ENCODE results near the gene AUTS2.

Gene AUTS2

DNA sequence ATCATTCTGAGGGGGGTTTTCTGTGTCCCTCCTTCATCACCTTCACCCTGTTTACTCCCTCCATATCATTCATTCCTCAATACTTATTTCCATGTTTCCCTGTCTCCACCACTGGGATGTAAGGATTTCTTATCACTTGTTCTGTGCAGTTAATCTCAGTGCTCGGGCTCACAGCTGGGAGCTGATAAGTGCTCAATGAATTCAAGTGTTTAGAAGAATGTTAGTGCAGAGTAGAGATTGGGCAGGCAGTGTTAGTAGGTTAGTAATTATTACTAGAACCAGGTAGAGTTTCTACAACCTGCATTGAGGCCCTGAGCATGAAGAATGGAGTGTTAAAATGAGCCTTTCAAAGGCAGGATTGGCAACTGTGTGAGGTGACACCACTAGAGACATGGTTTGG, 458.1 kb downstream of the AUTS2 start:
- ChIA-PET CTCF (interaction anchor here (1.0 kb wide), 1 partner anchor 11 kb away, joined by 3 read pairs; no protein-coding TSS in a partner anchor), POLR2A (no interaction called here)
- Histone ChIP-seq H3K9me3 (ENCODE audit: control insufficient read depth, insufficient read depth, low read depth, low read length) (no peaks in the 10 kb centered on the region), H3K27ac (ENCODE audit: extremely low read depth, low read depth, low read length) (no peak overlapping the region), H3K4me3 (ENCODE audit: low read depth, low read length) (no peak overlapping the region), H3K4me1 (ENCODE audit: control insufficient read depth, insufficient read depth, low read length) (peaks cover 25% of the 10 kb centered on the region), H3K36me3 (ENCODE audit: control insufficient read depth in 2 of 2, insufficient read depth in 1 of 2, low read length in 2 of 2) (no peaks in the 10 kb centered on the region)
- TF ChIP-seq ZNF37A (tag by site-specific recombination; IDR thresholded peaks at IDR 0.05) (no peak), ZNF623 (tag by site-specific recombination; IDR thresholded peaks at IDR 0.05) (no peak), KLF7 (tag by site-specific recombination; IDR thresholded peaks at IDR 0.05; ENCODE audit: borderline replicate concordance) (no peak), OSR2 (tag by site-specific recombination; IDR thresholded peaks at IDR 0.05) (no peak), MYNN (tag by site-specific recombination; IDR thresholded peaks at IDR 0.05; ENCODE audit: borderline replicate concordance) (no peak), MEIS1 (CRISPR knock-in tag; IDR thresholded peaks at IDR 0.05; ENCODE audit: borderline replicate concordance) (no peak), ZNF670 (tag by site-specific recombination; IDR thresholded peaks at IDR 0.05; ENCODE audit: low read depth) (no peak), HOXA7 (CRISPR knock-in tag; IDR thresholded peaks at IDR 0.05; ENCODE audit: borderline replicate concordance) (no peak), ZNF16 (tag by site-specific recombination; IDR thresholded peaks at IDR 0.05; ENCODE audit: low read depth) (no peak), ZBTB1 (tag by site-specific recombination; IDR thresholded peaks at IDR 0.05) (no peak)
- TF ChIP-seq, protein P1, sequence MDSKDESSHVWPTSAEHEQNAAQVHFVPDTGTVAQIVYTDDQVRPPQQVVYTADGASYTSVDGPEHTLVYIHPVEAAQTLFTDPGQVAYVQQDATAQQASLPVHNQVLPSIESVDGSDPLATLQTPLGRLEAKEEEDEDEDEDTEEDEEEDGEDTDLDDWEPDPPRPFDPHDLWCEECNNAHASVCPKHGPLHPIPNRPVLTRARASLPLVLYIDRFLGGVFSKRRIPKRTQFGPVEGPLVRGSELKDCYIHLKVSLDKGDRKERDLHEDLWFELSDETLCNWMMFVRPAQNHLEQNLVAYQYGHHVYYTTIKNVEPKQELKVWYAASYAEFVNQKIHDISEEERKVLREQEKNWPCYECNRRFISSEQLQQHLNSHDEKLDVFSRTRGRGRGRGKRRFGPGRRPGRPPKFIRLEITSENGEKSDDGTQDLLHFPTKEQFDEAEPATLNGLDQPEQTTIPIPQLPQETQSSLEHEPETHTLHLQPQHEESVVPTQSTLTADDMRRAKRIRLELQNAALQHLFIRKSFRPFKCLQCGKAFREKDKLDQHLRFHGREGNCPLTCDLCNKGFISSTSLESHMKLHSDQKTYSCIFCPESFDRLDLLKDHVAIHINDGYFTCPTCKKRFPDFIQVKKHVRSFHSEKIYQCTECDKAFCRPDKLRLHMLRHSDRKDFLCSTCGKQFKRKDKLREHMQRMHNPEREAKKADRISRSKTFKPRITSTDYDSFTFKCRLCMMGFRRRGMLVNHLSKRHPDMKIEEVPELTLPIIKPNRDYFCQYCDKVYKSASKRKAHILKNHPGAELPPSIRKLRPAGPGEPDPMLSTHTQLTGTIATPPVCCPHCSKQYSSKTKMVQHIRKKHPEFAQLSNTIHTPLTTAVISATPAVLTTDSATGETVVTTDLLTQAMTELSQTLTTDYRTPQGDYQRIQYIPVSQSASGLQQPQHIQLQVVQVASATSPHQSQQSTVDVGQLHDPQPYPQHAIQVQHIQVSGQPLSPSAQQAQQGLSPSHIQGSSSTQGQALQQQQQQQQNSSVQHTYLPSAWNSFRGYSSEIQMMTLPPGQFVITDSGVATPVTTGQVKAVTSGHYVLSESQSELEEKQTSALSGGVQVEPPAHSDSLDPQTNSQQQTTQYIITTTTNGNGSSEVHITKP (tag by site-specific recombination; IDR thresholded peaks at IDR 0.05) = no peak
- TF ChIP-seq, protein P2, sequence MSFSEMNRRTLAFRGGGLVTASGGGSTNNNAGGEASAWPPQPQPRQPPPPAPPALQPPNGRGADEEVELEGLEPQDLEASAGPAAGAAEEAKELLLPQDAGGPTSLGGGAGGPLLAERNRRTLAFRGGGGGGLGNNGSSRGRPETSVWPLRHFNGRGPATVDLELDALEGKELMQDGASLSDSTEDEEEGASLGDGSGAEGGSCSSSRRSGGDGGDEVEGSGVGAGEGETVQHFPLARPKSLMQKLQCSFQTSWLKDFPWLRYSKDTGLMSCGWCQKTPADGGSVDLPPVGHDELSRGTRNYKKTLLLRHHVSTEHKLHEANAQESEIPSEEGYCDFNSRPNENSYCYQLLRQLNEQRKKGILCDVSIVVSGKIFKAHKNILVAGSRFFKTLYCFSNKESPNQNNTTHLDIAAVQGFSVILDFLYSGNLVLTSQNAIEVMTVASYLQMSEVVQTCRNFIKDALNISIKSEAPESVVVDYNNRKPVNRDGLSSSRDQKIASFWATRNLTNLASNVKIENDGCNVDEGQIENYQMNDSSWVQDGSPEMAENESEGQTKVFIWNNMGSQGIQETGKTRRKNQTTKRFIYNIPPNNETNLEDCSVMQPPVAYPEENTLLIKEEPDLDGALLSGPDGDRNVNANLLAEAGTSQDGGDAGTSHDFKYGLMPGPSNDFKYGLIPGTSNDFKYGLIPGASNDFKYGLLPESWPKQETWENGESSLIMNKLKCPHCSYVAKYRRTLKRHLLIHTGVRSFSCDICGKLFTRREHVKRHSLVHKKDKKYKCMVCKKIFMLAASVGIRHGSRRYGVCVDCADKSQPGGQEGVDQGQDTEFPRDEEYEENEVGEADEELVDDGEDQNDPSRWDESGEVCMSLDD (tag by site-specific recombination; IDR thresholded peaks at IDR 0.05) = no peak
- TF ChIP-seq, protein P3, sequence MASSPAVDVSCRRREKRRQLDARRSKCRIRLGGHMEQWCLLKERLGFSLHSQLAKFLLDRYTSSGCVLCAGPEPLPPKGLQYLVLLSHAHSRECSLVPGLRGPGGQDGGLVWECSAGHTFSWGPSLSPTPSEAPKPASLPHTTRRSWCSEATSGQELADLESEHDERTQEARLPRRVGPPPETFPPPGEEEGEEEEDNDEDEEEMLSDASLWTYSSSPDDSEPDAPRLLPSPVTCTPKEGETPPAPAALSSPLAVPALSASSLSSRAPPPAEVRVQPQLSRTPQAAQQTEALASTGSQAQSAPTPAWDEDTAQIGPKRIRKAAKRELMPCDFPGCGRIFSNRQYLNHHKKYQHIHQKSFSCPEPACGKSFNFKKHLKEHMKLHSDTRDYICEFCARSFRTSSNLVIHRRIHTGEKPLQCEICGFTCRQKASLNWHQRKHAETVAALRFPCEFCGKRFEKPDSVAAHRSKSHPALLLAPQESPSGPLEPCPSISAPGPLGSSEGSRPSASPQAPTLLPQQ (tag by site-specific recombination; IDR thresholded peaks at IDR 0.05) = no peak

DNA sequence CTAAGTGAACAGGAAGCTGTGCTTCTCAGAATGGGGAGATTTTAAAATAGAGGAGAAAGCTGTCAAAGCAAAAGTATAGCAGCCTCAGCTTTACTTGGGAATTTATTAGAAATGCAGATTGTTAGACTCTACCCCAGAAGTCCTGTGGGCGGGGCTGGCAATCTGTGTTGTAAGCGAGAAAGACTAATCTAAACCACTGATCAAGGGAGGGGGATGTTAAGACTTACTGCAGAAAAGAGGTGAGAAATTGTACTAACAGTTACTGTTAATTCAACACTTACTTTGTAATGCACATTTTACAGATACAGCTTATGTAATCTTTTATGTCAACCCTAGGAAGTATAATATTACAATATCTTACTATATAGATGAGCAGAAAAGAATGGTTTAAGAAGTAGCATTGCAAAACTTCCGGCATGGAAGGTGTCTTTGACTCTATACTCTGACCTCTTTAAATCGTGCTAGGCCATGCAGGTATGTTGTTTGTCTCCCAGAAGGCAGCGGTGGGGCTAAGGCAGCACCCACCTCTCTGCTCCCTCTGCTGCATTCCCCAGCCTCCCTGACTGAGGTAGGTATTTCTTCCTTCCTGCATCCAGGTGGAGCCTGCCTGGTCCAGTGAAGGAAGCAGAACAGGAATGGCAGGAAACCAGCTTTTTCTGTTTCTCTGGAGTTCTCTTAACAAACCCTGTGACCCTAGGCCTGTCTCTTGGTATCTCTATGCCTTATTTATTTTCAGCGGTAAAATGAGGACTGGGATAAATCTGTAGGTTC, 462.2 kb downstream of the AUTS2 start:
- Histone ChIP-seq H3K4me1 (ENCODE audit: control insufficient read depth, insufficient read depth, low read length) (peaks cover 18% of the 10 kb centered on the region), H3K27ac (ENCODE audit: extremely low read depth, low read depth, low read length) (no peak overlapping the region), H3K4me3 (ENCODE audit: low read depth, low read length) (no peak overlapping the region), H3K9me3 (ENCODE audit: control insufficient read depth, insufficient read depth, low read depth, low read length) (no peaks in the 10 kb centered on the region), H3K36me3 (ENCODE audit: control insufficient read depth in 2 of 2, insufficient read depth in 1 of 2, low read length in 2 of 2) (no peaks in the 10 kb centered on the region)
- POLR2A ChIA-PET = no interaction called here
- CTCF ChIA-PET = interaction anchor here (0.7 to 1.0 kb wide), 2 partner anchors 37 to 101 kb away, joined by 3 read pairs; no protein-coding TSS in a partner anchor
- no peak for TF ChIP-seq ZNF654 (tag by site-specific recombination; IDR thresholded peaks at IDR 0.05; ENCODE audit: low read depth)
- TF ChIP-seq ZNF2 (tag by site-specific recombination; IDR thresholded peaks at IDR 0.05) = no peak
- TF ChIP-seq, protein P4, sequence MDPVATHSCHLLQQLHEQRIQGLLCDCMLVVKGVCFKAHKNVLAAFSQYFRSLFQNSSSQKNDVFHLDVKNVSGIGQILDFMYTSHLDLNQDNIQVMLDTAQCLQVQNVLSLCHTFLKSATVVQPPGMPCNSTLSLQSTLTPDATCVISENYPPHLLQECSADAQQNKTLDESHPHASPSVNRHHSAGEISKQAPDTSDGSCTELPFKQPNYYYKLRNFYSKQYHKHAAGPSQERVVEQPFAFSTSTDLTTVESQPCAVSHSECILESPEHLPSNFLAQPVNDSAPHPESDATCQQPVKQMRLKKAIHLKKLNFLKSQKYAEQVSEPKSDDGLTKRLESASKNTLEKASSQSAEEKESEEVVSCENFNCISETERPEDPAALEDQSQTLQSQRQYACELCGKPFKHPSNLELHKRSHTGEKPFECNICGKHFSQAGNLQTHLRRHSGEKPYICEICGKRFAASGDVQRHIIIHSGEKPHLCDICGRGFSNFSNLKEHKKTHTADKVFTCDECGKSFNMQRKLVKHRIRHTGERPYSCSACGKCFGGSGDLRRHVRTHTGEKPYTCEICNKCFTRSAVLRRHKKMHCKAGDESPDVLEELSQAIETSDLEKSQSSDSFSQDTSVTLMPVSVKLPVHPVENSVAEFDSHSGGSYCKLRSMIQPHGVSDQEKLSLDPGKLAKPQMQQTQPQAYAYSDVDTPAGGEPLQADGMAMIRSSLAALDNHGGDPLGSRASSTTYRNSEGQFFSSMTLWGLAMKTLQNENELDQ (tag by site-specific recombination; IDR thresholded peaks at IDR 0.05; ENCODE audit: low read depth) = no peak
- TF ChIP-seq ZNF596 (tag by site-specific recombination; IDR thresholded peaks at IDR 0.05) = no peak
- TF ChIP-seq, protein P2 (tag by site-specific recombination; IDR thresholded peaks at IDR 0.05) = no peak
- TF ChIP-seq ZNF560 (tag by site-specific recombination; IDR thresholded peaks at IDR 0.05; ENCODE audit: borderline replicate concordance) = no peak
- no peak for TF ChIP-seq ZNF621 (tag by site-specific recombination; IDR thresholded peaks at IDR 0.05)
- no peak for TF ChIP-seq ZNF776 (tag by site-specific recombination; IDR thresholded peaks at IDR 0.05; ENCODE audit: borderline replicate concordance)
- no peak for TF ChIP-seq ZNF76 (tag by site-specific recombination; IDR thresholded peaks at IDR 0.05; ENCODE audit: borderline replicate concordance, low read depth)
